ENCODE measurements around the gene FAM107B. TPM values are rescaled to one million over a fixed set of nuclear protein-coding genes. Genes with fewer than 3 reads are reported as not detected.

Gene FAM107B
- total and polyA plus RNA-seq, 7 donors: 12.8 to 111 (median 15.0) TPM

GRCh38 chr10:14532473-14533251 is 242.0 kb downstream of the FAM107B start:
- TF ChIP-seq POLR2A (IDR thresholded peaks at IDR 0.05): no peak
- TF ChIP-seq POLR2AphosphoS5 (IDR thresholded peaks at IDR 0.05): no peak
- no peak for TF ChIP-seq CTCF (IDR thresholded peaks at IDR 0.05)
- no peak for TF ChIP-seq EP300 (IDR thresholded peaks at IDR 0.05)
- intact Hi-C loops (cut with DNase I): no loop called here
- H3K36me3 ChIP-seq: peaks cover 0 to 12% (median 4%) of the 10 kb centered on the region in 4 donors
- peaks cover 0 to 5% (median 0%) of the 10 kb centered on the region in 4 donors for H3K4me1 ChIP-seq
- H3K9me3 ChIP-seq: no peaks in the 10 kb centered on the region
- no peak overlapping the region for H3K27ac ChIP-seq
- no peak overlapping the region for H3K4me3 ChIP-seq
- DNase-seq: no peak
- no peaks in the 10 kb centered on the region for H3K27me3 ChIP-seq
- WGBS, 2 donors: 15 to 60% methylated on average over 17 of the region's 17 CpGs

GRCh38 chr10:14531974-14532373 is 242.7 kb downstream of the FAM107B start:
- no peak overlapping the region for H3K27ac ChIP-seq
- no peak overlapping the region for H3K4me3 ChIP-seq
- no peaks in the 10 kb centered on the region for H3K9me3 ChIP-seq
- TF ChIP-seq POLR2A (IDR thresholded peaks at IDR 0.05) (no peak), EP300 (IDR thresholded peaks at IDR 0.05) (no peak), POLR2AphosphoS5 (IDR thresholded peaks at IDR 0.05) (no peak), CTCF (IDR thresholded peaks at IDR 0.05) (no peak)
- intact Hi-C loops (cut with DNase I): no loop called here
- WGBS, 2 donors: 21 to 67% methylated on average over 5 of the region's 5 CpGs
- H3K27me3 ChIP-seq: no peaks in the 10 kb centered on the region
- peaks cover 0 to 16% (median 4%) of the 10 kb centered on the region in 4 donors for H3K36me3 ChIP-seq
- peaks cover 0 to 1% (median 0%) of the 10 kb centered on the region in 4 donors for H3K4me1 ChIP-seq
- DNase-seq: no peak

GRCh38 chr10:14530465-14530864 is 244.2 kb downstream of the FAM107B start:
- peaks cover 0 to 16% (median 4%) of the 10 kb centered on the region in 4 donors for H3K36me3 ChIP-seq
- no peak for TF ChIP-seq CTCF (IDR thresholded peaks at IDR 0.05)
- TF ChIP-seq EP300 (IDR thresholded peaks at IDR 0.05): no peak
- TF ChIP-seq POLR2A (IDR thresholded peaks at IDR 0.05): no peak
- TF ChIP-seq POLR2AphosphoS5 (IDR thresholded peaks at IDR 0.05): no peak

GRCh38 chr10:14529351-14529750 is 245.3 kb downstream of the FAM107B start:
- Histone ChIP-seq H3K4me1 (no peaks in the 10 kb centered on the region), H3K9me3 (no peaks in the 10 kb centered on the region), H3K27ac (no peak overlapping the region), H3K4me3 (no peak overlapping the region), H3K36me3 (peaks cover 0 to 16% (median 4%) of the 10 kb centered on the region in 4 donors), H3K27me3 (no peaks in the 10 kb centered on the region)
- WGBS, 2 donors: 22 to 47% methylated on average over 3 of the region's 3 CpGs
- no peak for TF ChIP-seq POLR2A (IDR thresholded peaks at IDR 0.05)
- intact Hi-C loops (cut with DNase I): no loop called here
- no peak for DNase-seq

More at GRCh38 chr10:14530465-14530864, 244.2 kb downstream of the FAM107B start:
- no peaks in the 10 kb centered on the region for H3K27me3 ChIP-seq
- no peaks in the 10 kb centered on the region for H3K9me3 ChIP-seq
- 58 to 65% methylated on average over 5 of the region's 5 CpGs for WGBS, 2 donors
- no peak overlapping the region for H3K27ac ChIP-seq
- H3K4me1 ChIP-seq: no peaks in the 10 kb centered on the region
- intact Hi-C loops (cut with DNase I): no loop called here
- no peak for DNase-seq
- no peak overlapping the region for H3K4me3 ChIP-seq

GRCh38 chr10:14528450-14528849 is 246.2 kb downstream of the FAM107B start:
- TF ChIP-seq POLR2A (IDR thresholded peaks at IDR 0.05) (no peak), EP300 (IDR thresholded peaks at IDR 0.05) (no peak), POLR2AphosphoS5 (IDR thresholded peaks at IDR 0.05) (no peak), CTCF (IDR thresholded peaks at IDR 0.05) (no peak)

More at GRCh38 chr10:14528450-14528849, 246.2 kb downstream of the FAM107B start:
- H3K27ac ChIP-seq: no peak overlapping the region
- peaks cover 0 to 16% (median 4%) of the 10 kb centered on the region in 4 donors for H3K36me3 ChIP-seq
- no peaks in the 10 kb centered on the region for H3K27me3 ChIP-seq
- H3K4me1 ChIP-seq: no peaks in the 10 kb centered on the region
- WGBS, 2 donors: 84 to 95% methylated on average over 2 of the region's 2 CpGs
- H3K9me3 ChIP-seq: no peaks in the 10 kb centered on the region
- DNase-seq: no peak
- intact Hi-C loops (cut with DNase I): no loop called here
- no peak overlapping the region for H3K4me3 ChIP-seq
